Measurements from ENCODE around the gene CTSL. TPM values are rescaled to one million over a fixed set of nuclear protein-coding genes. Genes with fewer than 3 reads are reported as not detected.

The CTSL gene
- total and polyA plus RNA-seq, 4 experiments from 2014 or later = 7.3 to 71.4 (median 40.2) TPM

GRCh38 chr9:87725356-87725899, 491 bp upstream of the CTSL start:
- no peak for DNase-seq
- Mint-ChIP-seq H3K4me1 (peaks cover 6 to 28% (median 23%) of the 10 kb centered on the region in 4 donors), H3K36me3 (peaks cover 0 to 8% of the 10 kb centered on the region in 2 donors), H3K27me3 (no peaks in the 10 kb centered on the region), H3K4me3 (peak overlapping the region; percentile 87 to 95 (median 89)), H3K9me3 (no peaks in the 10 kb centered on the region), H3K27ac (peak overlapping the region; percentile 71 to 90 (median 79))
- Histone ChIP-seq H3K9me3 (ENCODE audit: control insufficient read depth in 1 of 2, low read length in 2 of 2) (no peaks in the 10 kb centered on the region), H3K4me1 (ENCODE audit: insufficient read depth, low read length) (peaks cover 20% of the 10 kb centered on the region), H3K27me3 (ENCODE audit: insufficient read depth, low read length) (no peaks in the 10 kb centered on the region), H3K36me3 (ENCODE audit: insufficient read depth, low read length) (no peaks in the 10 kb centered on the region), H3K27ac (ENCODE audit: low read depth, low read length) (no peak overlapping the region), H3K4me3 (ENCODE audit: low read length in 2 of 2) (peak overlapping the region; percentile 36 to 51)
- ChIA-PET CTCF (ENCODE audit: partially characterized antibody) (interaction anchor here (1.1 to 1.7 kb wide), 3 partner anchors 16 to 41 kb away, joined by 3 to 6 read pairs (median 5); no protein-coding TSS in a partner anchor), POLR2A (ENCODE audit: partially characterized antibody) (interaction anchor here (1.4 to 2.6 kb wide), 2 partner anchors 16 to 249 kb away, joined by 7 to 20 read pairs; partner anchors contain the start of gene CDK20)
- intact Hi-C loops (cut with micrococcal nuclease) = loop anchor here (2.0 to 10.0 kb wide), 3 partner anchors 17 to 249 kb away; partner anchors contain the start of gene CDK20

GRCh38 chr9:87729246-87729645, 3.3 kb downstream of the CTSL start:
- Histone ChIP-seq H3K4me1 (ENCODE audit: insufficient read depth, low read length) (peaks cover 20% of the 10 kb centered on the region), H3K27ac (ENCODE audit: low read depth, low read length) (no peak overlapping the region), H3K36me3 (ENCODE audit: insufficient read depth, low read length) (no peaks in the 10 kb centered on the region), H3K9me3 (ENCODE audit: control insufficient read depth in 1 of 2, low read length in 2 of 2) (no peaks in the 10 kb centered on the region), H3K27me3 (ENCODE audit: insufficient read depth, low read length) (no peaks in the 10 kb centered on the region), H3K4me3 (ENCODE audit: low read length in 2 of 2) (no peak overlapping the region)
- intact Hi-C loops (cut with micrococcal nuclease) = loop anchor here (5.0 to 10.0 kb wide), 2 partner anchors 42 to 246 kb away; partner anchors contain the start of gene CDK20
- Mint-ChIP-seq H3K9me3 (peaks cover 0 to 2% (median 0%) of the 10 kb centered on the region in 8 donors), H3K4me1 (peaks cover 6 to 32% (median 25%) of the 10 kb centered on the region in 4 donors), H3K27me3 (peaks cover 0 to 7% of the 10 kb centered on the region in 2 donors), H3K4me3 (no peak overlapping the region), H3K36me3 (peaks cover 10 to 12% of the 10 kb centered on the region in 2 donors), H3K27ac (peak overlapping the region in 1 of 7 donors; percentile 30)
- DNase-seq = no peak
- POLR2A ChIA-PET (ENCODE audit: partially characterized antibody) = no interaction called here
- CTCF ChIA-PET (ENCODE audit: partially characterized antibody) = interaction anchor here (1.9 kb wide), 1 partner anchor 84 kb away, joined by 4 read pairs; no protein-coding TSS in a partner anchor

- H3K4me1 ChIP-seq (ENCODE audit: insufficient read depth, low read length) = peaks cover 11% of the 10 kb centered on the region
- no peak overlapping the region for H3K27ac ChIP-seq (ENCODE audit: low read depth, low read length)
- Mint-ChIP-seq H3K27ac (no peak overlapping the region), H3K4me1 (peaks cover 6 to 24% (median 18%) of the 10 kb centered on the region in 4 donors), H3K36me3 (peaks cover 6 to 12% of the 10 kb centered on the region in 2 donors), H3K27me3 (peaks cover 4 to 9% of the 10 kb centered on the region in 2 donors), H3K4me3 (no peak overlapping the region), H3K9me3 (peaks cover 0 to 5% (median 3%) of the 10 kb centered on the region in 8 donors)
- no peaks in the 10 kb centered on the region for H3K36me3 ChIP-seq (ENCODE audit: insufficient read depth, low read length)
- H3K9me3 ChIP-seq (ENCODE audit: control insufficient read depth in 1 of 2, low read length in 2 of 2) = no peaks in the 10 kb centered on the region
- DNase-seq = no peak
- ChIA-PET CTCF (ENCODE audit: partially characterized antibody) (no interaction called here), POLR2A (ENCODE audit: partially characterized antibody) (no interaction called here)
- intact Hi-C loops (cut with micrococcal nuclease) = no loop called here
- H3K4me3 ChIP-seq (ENCODE audit: low read length in 2 of 2) = no peak overlapping the region
- H3K27me3 ChIP-seq (ENCODE audit: insufficient read depth, low read length) = no peaks in the 10 kb centered on the region
Measured at GRCh38 chr9:87731321-87731720, 5.4 kb downstream of the CTSL start.

GRCh38 chr9:87732344-87732743, 6.4 kb downstream of the CTSL start:
- ChIA-PET POLR2A (ENCODE audit: partially characterized antibody) (no interaction called here), CTCF (ENCODE audit: partially characterized antibody) (no interaction called here)
- Histone ChIP-seq H3K4me3 (ENCODE audit: low read length in 2 of 2) (no peak overlapping the region), H3K27ac (ENCODE audit: low read depth, low read length) (no peak overlapping the region), H3K4me1 (ENCODE audit: insufficient read depth, low read length) (peaks cover 7% of the 10 kb centered on the region), H3K27me3 (ENCODE audit: insufficient read depth, low read length) (no peaks in the 10 kb centered on the region), H3K9me3 (ENCODE audit: control insufficient read depth in 1 of 2, low read length in 2 of 2) (no peaks in the 10 kb centered on the region), H3K36me3 (ENCODE audit: insufficient read depth, low read length) (no peaks in the 10 kb centered on the region)
- no peak overlapping the region for H3K4me3 Mint-ChIP-seq
- H3K27ac Mint-ChIP-seq = peak overlapping the region in 1 of 7 donors; percentile 11
- H3K27me3 Mint-ChIP-seq = peaks cover 4 to 9% of the 10 kb centered on the region in 2 donors
- intact Hi-C loops (cut with micrococcal nuclease) = no loop called here
- H3K4me1 Mint-ChIP-seq = peaks cover 6 to 23% (median 15%) of the 10 kb centered on the region in 4 donors
- peaks cover 0 to 9% (median 3%) of the 10 kb centered on the region in 8 donors for H3K9me3 Mint-ChIP-seq
- H3K36me3 Mint-ChIP-seq = peaks cover 6 to 12% of the 10 kb centered on the region in 2 donors
- no peak for DNase-seq

- Mint-ChIP-seq H3K4me3 (no peak overlapping the region), H3K9me3 (peaks cover 0 to 9% (median 3%) of the 10 kb centered on the region in 8 donors), H3K4me1 (peaks cover 4 to 20% (median 13%) of the 10 kb centered on the region in 4 donors), H3K36me3 (peaks cover 6 to 12% of the 10 kb centered on the region in 2 donors), H3K27me3 (peaks cover 4 to 12% of the 10 kb centered on the region in 2 donors), H3K27ac (no peak overlapping the region)
- DNase-seq = no peak
- Histone ChIP-seq H3K27me3 (ENCODE audit: insufficient read depth, low read length) (no peaks in the 10 kb centered on the region), H3K4me3 (ENCODE audit: low read length in 2 of 2) (no peak overlapping the region), H3K27ac (ENCODE audit: low read depth, low read length) (no peak overlapping the region), H3K9me3 (ENCODE audit: control insufficient read depth in 1 of 2, low read length in 2 of 2) (no peaks in the 10 kb centered on the region), H3K36me3 (ENCODE audit: insufficient read depth, low read length) (no peaks in the 10 kb centered on the region), H3K4me1 (ENCODE audit: insufficient read depth, low read length) (peaks cover 7% of the 10 kb centered on the region)
- intact Hi-C loops (cut with micrococcal nuclease) = no loop called here
- ChIA-PET POLR2A (ENCODE audit: partially characterized antibody) (no interaction called here), CTCF (ENCODE audit: partially characterized antibody) (interaction anchor here (1.1 kb wide), 1 partner anchor 10 kb away, joined by 3 read pairs; no protein-coding TSS in a partner anchor)
Measured at GRCh38 chr9:87732756-87733155, 6.8 kb downstream of the CTSL start.

GRCh38 chr9:87733273-87734052, 7.5 kb downstream of the CTSL start:
- H3K9me3 Mint-ChIP-seq = peaks cover 0 to 9% (median 3%) of the 10 kb centered on the region in 8 donors
- Histone ChIP-seq H3K9me3 (ENCODE audit: control insufficient read depth in 1 of 2, low read length in 2 of 2) (no peaks in the 10 kb centered on the region), H3K27ac (ENCODE audit: low read depth, low read length) (no peak overlapping the region), H3K27me3 (ENCODE audit: insufficient read depth, low read length) (no peaks in the 10 kb centered on the region), H3K4me1 (ENCODE audit: insufficient read depth, low read length) (peaks cover 6% of the 10 kb centered on the region), H3K4me3 (ENCODE audit: low read length in 2 of 2) (no peak overlapping the region), H3K36me3 (ENCODE audit: insufficient read depth, low read length) (no peaks in the 10 kb centered on the region)
- no peak for DNase-seq
- peaks cover 2 to 15% (median 9%) of the 10 kb centered on the region in 4 donors for H3K4me1 Mint-ChIP-seq
- ChIA-PET CTCF (ENCODE audit: partially characterized antibody) (interaction anchor here (1.1 kb wide), 1 partner anchor 10 kb away, joined by 3 read pairs; no protein-coding TSS in a partner anchor), POLR2A (ENCODE audit: partially characterized antibody) (no interaction called here)
- peak overlapping the region in 1 of 7 donors; percentile 42 for H3K27ac Mint-ChIP-seq
- peaks cover 6 to 12% of the 10 kb centered on the region in 2 donors for H3K36me3 Mint-ChIP-seq
- intact Hi-C loops (cut with micrococcal nuclease) = no loop called here
- no peak overlapping the region for H3K4me3 Mint-ChIP-seq
- peaks cover 4 to 13% of the 10 kb centered on the region in 2 donors for H3K27me3 Mint-ChIP-seq

GRCh38 chr9:87734106-87734505, 8.2 kb downstream of the CTSL start:
- H3K4me1 Mint-ChIP-seq = peaks cover 2 to 9% (median 6%) of the 10 kb centered on the region in 4 donors
- Histone ChIP-seq H3K4me3 (ENCODE audit: low read length in 2 of 2) (no peak overlapping the region), H3K27me3 (ENCODE audit: insufficient read depth, low read length) (no peaks in the 10 kb centered on the region), H3K36me3 (ENCODE audit: insufficient read depth, low read length) (no peaks in the 10 kb centered on the region), H3K9me3 (ENCODE audit: control insufficient read depth in 1 of 2, low read length in 2 of 2) (no peaks in the 10 kb centered on the region), H3K27ac (ENCODE audit: low read depth, low read length) (no peak overlapping the region), H3K4me1 (ENCODE audit: insufficient read depth, low read length) (peaks cover 3% of the 10 kb centered on the region)
- H3K27ac Mint-ChIP-seq = no peak overlapping the region
- peaks cover 0 to 9% (median 3%) of the 10 kb centered on the region in 8 donors for H3K9me3 Mint-ChIP-seq
- peaks cover 6 to 12% of the 10 kb centered on the region in 2 donors for H3K36me3 Mint-ChIP-seq
- CTCF ChIA-PET (ENCODE audit: partially characterized antibody) = interaction anchor here (1.4 kb wide), 1 partner anchor 54 kb away, joined by 3 read pairs; no protein-coding TSS in a partner anchor
- DNase-seq = no peak
- H3K4me3 Mint-ChIP-seq = no peak overlapping the region
- intact Hi-C loops (cut with micrococcal nuclease) = no loop called here
- H3K27me3 Mint-ChIP-seq = peaks cover 4 to 13% of the 10 kb centered on the region in 2 donors
- POLR2A ChIA-PET (ENCODE audit: partially characterized antibody) = no interaction called here
